Trophoblast cell (in vitro differentiated cells and primary cell): Measurements from ENCODE around the gene PHF21B.

ENCODE experiments used
- DNase-seq, 2 donors: peaks; one replicate each; pipeline ENCODE4 v3.0.0-alpha.2; 2016
- H2AFZ ChIP-seq: 2 replicates; pipeline ENCODE4 v1.6.1; 2013; ENCODE audit warnings: low read length, moderate library complexity, mild to moderate bottlenecking; ENCODE audit not compliant: insufficient read depth, poor library complexity
- H2AK5ac ChIP-seq: 2 replicates; pipeline ENCODE4 v1.6.1; 2013; ENCODE audit warnings: mild to moderate bottlenecking, low read length
- H2BK120ac ChIP-seq: 2 replicates; pipeline ENCODE4 v1.6.1; 2013; ENCODE audit warnings: low read length, mild to moderate bottlenecking, moderate library complexity; ENCODE audit not compliant: insufficient read depth, poor library complexity
- H2BK12ac ChIP-seq: 2 replicates; pipeline ENCODE4 v1.6.1; 2013; ENCODE audit warnings: mild to moderate bottlenecking, low read length, moderate library complexity
- H2BK5ac ChIP-seq: 2 replicates; pipeline ENCODE4 v1.6.1; 2013; ENCODE audit warnings: low read length, low read depth, moderate library complexity, mild to moderate bottlenecking; ENCODE audit not compliant: poor library complexity
- H3K14ac ChIP-seq: 2 replicates; pipeline ENCODE4 v1.6.1; 2013; ENCODE audit warnings: mild to moderate bottlenecking, low read length
- H3K18ac ChIP-seq: 2 replicates; pipeline ENCODE4 v1.6.1; 2013; ENCODE audit warnings: mild to moderate bottlenecking, low read length
- H3K23ac ChIP-seq: 2 replicates; pipeline ENCODE4 v1.6.1; 2013; ENCODE audit warnings: low read length
- H3K27ac ChIP-seq: 2 replicates; pipeline ENCODE4 v1.5.1; 2013; ENCODE audit warnings: low read depth, mild to moderate bottlenecking, inconsistent platforms, low read length, moderate library complexity
- H3K27me3 ChIP-seq: 2 replicates; pipeline ENCODE4 v1.6.1; 2013; ENCODE audit warnings: inconsistent platforms, mild to moderate bottlenecking, low read length, moderate library complexity; ENCODE audit not compliant: insufficient read depth
- H3K36me3 ChIP-seq, 2 experiments: 1 replicate in 1 of 2; 2 replicates in 1 of 2; pipeline ENCODE4 v1.6.1; 2013; ENCODE audit warnings: low read length in 2 of 2, mild to moderate bottlenecking in 2 of 2, moderate library complexity in 1 of 2; ENCODE audit not compliant: insufficient read depth in 2 of 2, control insufficient read depth in 1 of 2
- H3K4ac ChIP-seq: 2 replicates; pipeline ENCODE4 v1.6.1; 2013; ENCODE audit warnings: low read depth, mild to moderate bottlenecking, low read length, moderate library complexity
- H3K4me1 ChIP-seq, 2 experiments: 1 replicate in 1 of 2; 2 replicates in 1 of 2; pipeline ENCODE4 v1.6.1; 2013; ENCODE audit warnings: low read length in 2 of 2, mild to moderate bottlenecking in 2 of 2, moderate library complexity in 1 of 2; ENCODE audit not compliant: insufficient read depth in 2 of 2, control insufficient read depth in 1 of 2
- H3K4me2 ChIP-seq: 2 replicates; pipeline ENCODE4 v1.6.1; 2013; ENCODE audit warnings: inconsistent platforms, mild to moderate bottlenecking, low read length, moderate library complexity
- H3K4me3 ChIP-seq: 2 replicates; pipeline ENCODE4 v1.5.1; 2013; ENCODE audit warnings: mild to moderate bottlenecking, low read depth, low read length, inconsistent platforms
- H3K79me1 ChIP-seq: one replicate; pipeline ENCODE4 v1.6.1; 2013; ENCODE audit warnings: low read length
- H3K79me2 ChIP-seq: 2 replicates; pipeline ENCODE4 v1.6.1; 2013; ENCODE audit warnings: low read length, mild to moderate bottlenecking; ENCODE audit not compliant: control insufficient read depth, insufficient read depth, poor library complexity
- H3K9ac ChIP-seq: 2 replicates; pipeline ENCODE4 v1.6.1; 2013; ENCODE audit warnings: mild to moderate bottlenecking, low read length
- H3K9me3 ChIP-seq: 2 replicates; pipeline ENCODE4 v1.6.1; 2013; ENCODE audit warnings: low read depth, mild to moderate bottlenecking, control low read depth, inconsistent platforms, low read length; ENCODE audit not compliant: insufficient read depth
- H4K12ac ChIP-seq: 2 replicates; pipeline ENCODE4 v1.6.1; 2013; ENCODE audit warnings: low read depth, mild to moderate bottlenecking, low read length, moderate library complexity
- H4K8ac ChIP-seq: 2 replicates; pipeline ENCODE4 v1.6.1; 2013; ENCODE audit warnings: low read depth, mild to moderate bottlenecking, low read length, moderate library complexity
- H4K91ac ChIP-seq: one replicate; pipeline ENCODE4 v1.6.1; 2013; ENCODE audit warnings: low read depth, mild to moderate bottlenecking, low read length, moderate library complexity
- WGBS: extraction: QIAGEN DNeasy Blood & Tissue Kit; methylation state at CpG from one replicate; pipeline ENCODE4 v1.1.7; 2013; ENCODE audit warnings: missing lambda C conversion rate; ENCODE audit not compliant: insufficient read length, insufficient coverage; ENCODE audit errors: extremely low coverage; 5-methylcytosine and 5-hydroxymethylcytosine counted together

Gene PHF21B

DNA sequence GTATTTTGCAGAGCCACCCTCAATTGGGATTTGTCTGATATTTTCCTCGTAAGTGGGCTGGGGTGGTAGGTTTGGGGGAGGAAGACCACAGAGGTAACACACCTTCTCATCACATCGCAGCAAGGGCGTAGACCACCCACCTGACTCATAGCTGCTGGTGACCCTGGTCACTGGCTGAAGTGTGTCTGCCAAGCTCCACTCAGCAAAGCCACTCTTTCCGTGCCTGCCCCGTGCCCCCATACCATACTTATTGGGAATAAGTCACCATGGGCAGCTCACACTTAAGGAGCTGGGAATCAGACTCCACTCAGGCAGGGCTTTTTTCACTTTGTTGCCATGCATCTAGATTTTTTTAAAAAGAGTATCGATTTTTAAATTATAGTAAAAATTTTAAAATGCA lies 111.6 kb downstream of the PHF21B start:
- H3K9me3 ChIP-seq: peaks cover 8% of the 10 kb centered on the region
- H3K27ac ChIP-seq: no peak overlapping the region
- H4K12ac ChIP-seq: no peak overlapping the region
- no peak overlapping the region for H3K9ac ChIP-seq
- H4K91ac ChIP-seq: no peak overlapping the region
- no peak overlapping the region for H3K4me2 ChIP-seq
- peaks cover 0 to 3% of the 10 kb centered on the region in 2 experiments for H3K4me1 ChIP-seq
- H3K4ac ChIP-seq: no peak overlapping the region
- no peak overlapping the region for H2AK5ac ChIP-seq
- peak overlapping the region; percentile 5 for H3K4me3 ChIP-seq
- H2BK120ac ChIP-seq: no peak overlapping the region
- H3K27me3 ChIP-seq: no peaks in the 10 kb centered on the region
- H3K23ac ChIP-seq: no peak overlapping the region
- no peak overlapping the region for H4K8ac ChIP-seq
- H3K14ac ChIP-seq: no peak overlapping the region
- H2BK5ac ChIP-seq: no peak overlapping the region
- no CpG with 5 or more reads among the region's 6 CpGs for WGBS
- H3K79me1 ChIP-seq: no peaks in the 10 kb centered on the region
- no peak for DNase-seq
- H3K36me3 ChIP-seq: peaks cover 2 to 3% of the 10 kb centered on the region in 2 experiments
- no peak overlapping the region for H2AFZ ChIP-seq
- H3K18ac ChIP-seq: no peak overlapping the region
- no peak overlapping the region for H2BK12ac ChIP-seq
- H3K79me2 ChIP-seq: no peaks in the 10 kb centered on the region

- no peak overlapping the region for H2BK12ac ChIP-seq
Measured at GRCh38 chr22:44895296-44896055, 114.3 kb downstream of the PHF21B start.

DNA sequence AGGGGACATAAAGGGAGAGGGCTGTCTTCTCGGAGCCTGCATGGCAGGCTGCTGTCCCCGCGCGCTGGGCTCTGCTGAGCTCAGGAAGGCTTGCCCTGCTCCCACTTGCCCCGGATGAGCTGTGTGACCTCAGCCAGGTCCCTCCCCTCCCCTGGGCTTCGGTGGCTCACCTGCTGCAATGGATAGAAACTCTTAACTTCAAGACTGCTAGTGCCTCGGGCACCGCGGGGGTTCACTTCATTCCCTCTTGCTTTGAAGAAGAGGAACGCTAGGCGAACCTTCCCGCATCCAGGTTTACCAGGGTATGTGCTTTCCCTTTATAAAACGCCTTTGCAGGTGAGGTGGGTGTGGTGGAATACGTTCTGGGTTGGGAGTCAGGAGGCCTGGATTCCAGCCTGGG lies 115.0 kb downstream of the PHF21B start:
- no peaks in the 10 kb centered on the region for H3K79me2 ChIP-seq
- H3K4me3 ChIP-seq: no peak overlapping the region
- no peak overlapping the region for H3K18ac ChIP-seq
- no peak overlapping the region for H3K14ac ChIP-seq
- no peak overlapping the region for H2AFZ ChIP-seq
- H2BK12ac ChIP-seq: no peak overlapping the region
- no peak overlapping the region for H3K9ac ChIP-seq
- H3K9me3 ChIP-seq: no peaks in the 10 kb centered on the region
- no peak overlapping the region for H2BK120ac ChIP-seq
- H4K12ac ChIP-seq: no peak overlapping the region
- no peak overlapping the region for H3K23ac ChIP-seq
- no peaks in the 10 kb centered on the region for H3K27me3 ChIP-seq
- no CpG with 5 or more reads among the region's 14 CpGs for WGBS
- no peak overlapping the region for H3K4ac ChIP-seq
- H3K4me1 ChIP-seq: peaks cover 3 to 7% of the 10 kb centered on the region in 2 experiments
- H3K79me1 ChIP-seq: no peaks in the 10 kb centered on the region
- no peak overlapping the region for H4K91ac ChIP-seq
- peaks cover 0 to 5% of the 10 kb centered on the region in 2 experiments for H3K36me3 ChIP-seq
- DNase-seq: no peak
- no peak overlapping the region for H3K4me2 ChIP-seq
- H2BK5ac ChIP-seq: no peak overlapping the region
- no peak overlapping the region for H4K8ac ChIP-seq
- H3K27ac ChIP-seq: no peak overlapping the region
- H2AK5ac ChIP-seq: no peak overlapping the region

More at GRCh38 chr22:44895296-44896055, 114.3 kb downstream of the PHF21B start:
- no peak overlapping the region for H4K91ac ChIP-seq
- H2BK5ac ChIP-seq: no peak overlapping the region
- no peaks in the 10 kb centered on the region for H3K79me1 ChIP-seq
- H3K4ac ChIP-seq: no peak overlapping the region
- no peaks in the 10 kb centered on the region for H3K9me3 ChIP-seq
- no peak overlapping the region for H3K18ac ChIP-seq
- H4K8ac ChIP-seq: no peak overlapping the region
- H3K4me1 ChIP-seq: peaks cover 3 to 7% of the 10 kb centered on the region in 2 experiments
- no peak overlapping the region for H2BK120ac ChIP-seq
- H3K9ac ChIP-seq: no peak overlapping the region
- no peak overlapping the region for H3K23ac ChIP-seq
- no CpG with 5 or more reads among the region's 23 CpGs for WGBS
- H4K12ac ChIP-seq: no peak overlapping the region
- no peak overlapping the region for H3K27ac ChIP-seq
- H2AFZ ChIP-seq: no peak overlapping the region
- H3K27me3 ChIP-seq: no peaks in the 10 kb centered on the region
- no peak overlapping the region for H3K4me2 ChIP-seq
- H3K36me3 ChIP-seq: peaks cover 0 to 5% of the 10 kb centered on the region in 2 experiments
- H3K14ac ChIP-seq: no peak overlapping the region
- H3K4me3 ChIP-seq: no peak overlapping the region
- no peaks in the 10 kb centered on the region for H3K79me2 ChIP-seq
- no peak for DNase-seq
- no peak overlapping the region for H2AK5ac ChIP-seq

GRCh38 chr22:44894321-44894720 lies 115.5 kb downstream of the PHF21B start:
- Histone ChIP-seq H3K9ac (no peak overlapping the region), H3K9me3 (no peaks in the 10 kb centered on the region), H2BK120ac (no peak overlapping the region), H3K27me3 (no peaks in the 10 kb centered on the region), H3K4me2 (no peak overlapping the region), H3K4ac (no peak overlapping the region), H3K18ac (no peak overlapping the region), H2AFZ (no peak overlapping the region), H2AK5ac (no peak overlapping the region), H3K23ac (no peak overlapping the region), H3K79me1 (no peaks in the 10 kb centered on the region), H2BK12ac (no peak overlapping the region), H2BK5ac (no peak overlapping the region), H4K12ac (no peak overlapping the region), H3K4me3 (no peak overlapping the region), H4K91ac (no peak overlapping the region), H3K14ac (no peak overlapping the region), H3K27ac (no peak overlapping the region), H3K4me1 (peaks cover 3 to 7% of the 10 kb centered on the region in 2 experiments), H3K79me2 (no peaks in the 10 kb centered on the region), H4K8ac (no peak overlapping the region), H3K36me3 (peaks cover 0 to 5% of the 10 kb centered on the region in 2 experiments)
- no peak for DNase-seq
- no CpG with 5 or more reads among the region's 12 CpGs for WGBS
